Neural progenitor cell (in vitro differentiated cells): ENCODE results near the gene HEXIM2.

Experiments used
- EZH2phosphoT487 ChIP-seq: fragments of 200-600 bp; sonication (generic); IDR thresholded peaks from 2 replicates; pipeline ENCODE4 v1.6.1; 2017; ENCODE audit warnings: antibody characterized with exemption
- TF ChIP-seq, protein P1 (sequence below): fragments of 200-600 bp; sonication (generic); IDR thresholded peaks from 2 replicates; pipeline ENCODE4 v1.5.1; 2017; ENCODE audit warnings: antibody characterized with exemption, mild to moderate bottlenecking

DNA sequence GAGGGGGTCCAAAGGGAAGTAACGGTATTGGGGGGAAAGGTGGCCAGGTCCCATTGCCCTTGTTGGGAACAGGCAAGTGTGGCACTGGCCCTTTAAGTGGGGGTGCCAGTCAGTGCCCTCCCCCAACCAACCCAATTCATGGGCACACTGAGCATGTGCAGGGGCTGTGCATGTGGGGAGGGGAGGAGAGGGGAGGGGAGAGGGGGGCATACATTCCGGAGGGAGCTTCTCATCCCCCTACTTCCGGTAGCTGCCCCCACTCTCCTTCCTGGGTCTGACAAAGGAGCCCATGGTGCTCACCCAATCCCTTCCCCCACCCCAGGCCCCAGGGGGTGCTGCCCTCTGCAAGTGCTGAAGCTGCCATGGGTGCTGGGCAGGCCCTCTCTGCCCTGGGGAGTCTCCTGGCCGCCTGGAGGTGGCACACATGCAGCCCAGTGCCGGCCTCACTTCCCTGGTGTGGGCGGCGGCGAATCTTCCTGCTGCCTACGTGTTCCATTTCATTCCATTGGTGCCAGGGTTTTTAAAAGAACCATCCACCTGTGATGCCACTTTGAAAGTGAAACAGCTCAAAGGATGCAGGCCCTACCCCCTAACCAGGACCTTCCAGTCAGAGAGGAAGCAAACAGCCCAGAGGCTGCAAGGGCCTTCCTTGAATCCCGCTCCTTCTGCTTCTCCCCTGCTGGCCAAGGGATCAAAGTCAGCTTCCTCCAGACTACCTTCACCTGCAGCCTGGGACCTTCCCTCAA, 11.0 kb downstream of the HEXIM2 start:
- TF ChIP-seq, protein P1, sequence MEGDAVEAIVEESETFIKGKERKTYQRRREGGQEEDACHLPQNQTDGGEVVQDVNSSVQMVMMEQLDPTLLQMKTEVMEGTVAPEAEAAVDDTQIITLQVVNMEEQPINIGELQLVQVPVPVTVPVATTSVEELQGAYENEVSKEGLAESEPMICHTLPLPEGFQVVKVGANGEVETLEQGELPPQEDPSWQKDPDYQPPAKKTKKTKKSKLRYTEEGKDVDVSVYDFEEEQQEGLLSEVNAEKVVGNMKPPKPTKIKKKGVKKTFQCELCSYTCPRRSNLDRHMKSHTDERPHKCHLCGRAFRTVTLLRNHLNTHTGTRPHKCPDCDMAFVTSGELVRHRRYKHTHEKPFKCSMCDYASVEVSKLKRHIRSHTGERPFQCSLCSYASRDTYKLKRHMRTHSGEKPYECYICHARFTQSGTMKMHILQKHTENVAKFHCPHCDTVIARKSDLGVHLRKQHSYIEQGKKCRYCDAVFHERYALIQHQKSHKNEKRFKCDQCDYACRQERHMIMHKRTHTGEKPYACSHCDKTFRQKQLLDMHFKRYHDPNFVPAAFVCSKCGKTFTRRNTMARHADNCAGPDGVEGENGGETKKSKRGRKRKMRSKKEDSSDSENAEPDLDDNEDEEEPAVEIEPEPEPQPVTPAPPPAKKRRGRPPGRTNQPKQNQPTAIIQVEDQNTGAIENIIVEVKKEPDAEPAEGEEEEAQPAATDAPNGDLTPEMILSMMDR = no peak
- no peak for TF ChIP-seq EZH2phosphoT487
